IMR-90 (cell line): ENCODE data around the gene LAIR2.

Experiments
- MXI1 ChIP-seq: IDR thresholded peaks from 2 replicates; pipeline ENCODE4 v1.6.1; 2012; ENCODE audit warnings: low read depth, mild to moderate bottlenecking, low read length, moderate library complexity, borderline replicate concordance
- TF ChIP-seq, protein P1 (sequence below): conservative IDR thresholded peaks from 2 replicates; pipeline ENCODE4 v1.5.1; 2012; ENCODE audit warnings: mild to moderate bottlenecking, low read depth, low read length, improper control_type of control experiment

DNA sequence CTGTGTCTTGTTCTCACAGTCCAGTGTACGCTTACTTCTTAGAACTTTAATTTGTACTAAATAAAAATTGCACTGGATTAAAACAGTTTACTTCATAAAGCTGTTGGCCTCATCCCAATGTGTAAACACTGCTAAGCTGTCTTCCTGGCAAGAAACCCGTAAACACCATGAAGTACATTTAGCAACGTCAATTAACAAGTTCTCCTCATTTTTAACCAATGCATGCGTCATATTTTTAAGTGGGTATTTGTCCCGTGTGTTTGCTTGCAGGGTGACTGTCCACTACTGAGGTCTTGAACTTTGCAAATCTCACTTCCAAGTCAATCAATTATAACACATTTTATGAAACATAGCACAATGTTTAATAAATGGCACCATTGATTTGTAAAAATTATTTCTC lies 28.2 kb downstream of the LAIR2 start:
- TF ChIP-seq, protein P1, sequence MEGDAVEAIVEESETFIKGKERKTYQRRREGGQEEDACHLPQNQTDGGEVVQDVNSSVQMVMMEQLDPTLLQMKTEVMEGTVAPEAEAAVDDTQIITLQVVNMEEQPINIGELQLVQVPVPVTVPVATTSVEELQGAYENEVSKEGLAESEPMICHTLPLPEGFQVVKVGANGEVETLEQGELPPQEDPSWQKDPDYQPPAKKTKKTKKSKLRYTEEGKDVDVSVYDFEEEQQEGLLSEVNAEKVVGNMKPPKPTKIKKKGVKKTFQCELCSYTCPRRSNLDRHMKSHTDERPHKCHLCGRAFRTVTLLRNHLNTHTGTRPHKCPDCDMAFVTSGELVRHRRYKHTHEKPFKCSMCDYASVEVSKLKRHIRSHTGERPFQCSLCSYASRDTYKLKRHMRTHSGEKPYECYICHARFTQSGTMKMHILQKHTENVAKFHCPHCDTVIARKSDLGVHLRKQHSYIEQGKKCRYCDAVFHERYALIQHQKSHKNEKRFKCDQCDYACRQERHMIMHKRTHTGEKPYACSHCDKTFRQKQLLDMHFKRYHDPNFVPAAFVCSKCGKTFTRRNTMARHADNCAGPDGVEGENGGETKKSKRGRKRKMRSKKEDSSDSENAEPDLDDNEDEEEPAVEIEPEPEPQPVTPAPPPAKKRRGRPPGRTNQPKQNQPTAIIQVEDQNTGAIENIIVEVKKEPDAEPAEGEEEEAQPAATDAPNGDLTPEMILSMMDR = no peak
- TF ChIP-seq MXI1 = no peak
